ENCODE results near the gene CUX1. TPM values are rescaled to one million over a fixed set of nuclear protein-coding genes. Genes with fewer than 3 reads are reported as not detected.
"Not testable (repeated sequence)": the region's sequence is repeated elsewhere in the genome, so short reads cannot be mapped to it uniquely, and the experiment has no call there.

The CUX1 gene
- total RNA-seq, 4 donors from 2014 or later = 58.2 to 295 (median 76.9) TPM

DNA sequence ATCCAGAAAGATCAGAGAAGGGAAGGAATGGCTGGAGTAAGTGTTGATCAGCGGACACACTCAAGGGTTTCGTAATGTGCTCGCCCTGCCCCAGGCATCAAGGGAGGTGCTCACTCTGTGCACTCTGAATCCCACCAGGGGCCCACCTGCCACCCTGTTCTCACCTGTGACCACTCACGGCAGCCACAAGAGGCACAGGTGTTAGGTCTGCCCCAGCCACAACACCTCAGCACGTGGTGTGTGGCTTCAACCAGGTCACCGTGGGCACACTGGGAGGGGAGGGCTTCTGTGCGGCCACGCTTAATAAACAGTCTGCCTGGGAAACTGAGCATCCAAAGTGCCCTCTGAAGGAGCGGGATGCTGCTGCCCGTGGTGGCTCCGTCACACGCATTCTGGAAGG is 49.8 kb downstream of the CUX1 start:
- intact Hi-C loops (cut with DNase I; ENCODE audit: low total_unique reads) = no loop called here
- H3K36me3 ChIP-seq = no peaks in the 10 kb centered on the region
- TF ChIP-seq, protein P1, sequence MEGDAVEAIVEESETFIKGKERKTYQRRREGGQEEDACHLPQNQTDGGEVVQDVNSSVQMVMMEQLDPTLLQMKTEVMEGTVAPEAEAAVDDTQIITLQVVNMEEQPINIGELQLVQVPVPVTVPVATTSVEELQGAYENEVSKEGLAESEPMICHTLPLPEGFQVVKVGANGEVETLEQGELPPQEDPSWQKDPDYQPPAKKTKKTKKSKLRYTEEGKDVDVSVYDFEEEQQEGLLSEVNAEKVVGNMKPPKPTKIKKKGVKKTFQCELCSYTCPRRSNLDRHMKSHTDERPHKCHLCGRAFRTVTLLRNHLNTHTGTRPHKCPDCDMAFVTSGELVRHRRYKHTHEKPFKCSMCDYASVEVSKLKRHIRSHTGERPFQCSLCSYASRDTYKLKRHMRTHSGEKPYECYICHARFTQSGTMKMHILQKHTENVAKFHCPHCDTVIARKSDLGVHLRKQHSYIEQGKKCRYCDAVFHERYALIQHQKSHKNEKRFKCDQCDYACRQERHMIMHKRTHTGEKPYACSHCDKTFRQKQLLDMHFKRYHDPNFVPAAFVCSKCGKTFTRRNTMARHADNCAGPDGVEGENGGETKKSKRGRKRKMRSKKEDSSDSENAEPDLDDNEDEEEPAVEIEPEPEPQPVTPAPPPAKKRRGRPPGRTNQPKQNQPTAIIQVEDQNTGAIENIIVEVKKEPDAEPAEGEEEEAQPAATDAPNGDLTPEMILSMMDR (IDR thresholded peaks at IDR 0.05) = no peak
- no peak for TF ChIP-seq POLR2A (IDR thresholded peaks at IDR 0.05)
- H3K4me1 ChIP-seq = peaks cover 0 to 3% of the 10 kb centered on the region in 2 donors
- H3K27ac ChIP-seq = no peak overlapping the region
- no peak overlapping the region for H3K4me3 ChIP-seq
- no peaks in the 10 kb centered on the region for H3K9me3 ChIP-seq
- DNase-seq = no peak
- no peaks in the 10 kb centered on the region for H3K27me3 ChIP-seq

DNA sequence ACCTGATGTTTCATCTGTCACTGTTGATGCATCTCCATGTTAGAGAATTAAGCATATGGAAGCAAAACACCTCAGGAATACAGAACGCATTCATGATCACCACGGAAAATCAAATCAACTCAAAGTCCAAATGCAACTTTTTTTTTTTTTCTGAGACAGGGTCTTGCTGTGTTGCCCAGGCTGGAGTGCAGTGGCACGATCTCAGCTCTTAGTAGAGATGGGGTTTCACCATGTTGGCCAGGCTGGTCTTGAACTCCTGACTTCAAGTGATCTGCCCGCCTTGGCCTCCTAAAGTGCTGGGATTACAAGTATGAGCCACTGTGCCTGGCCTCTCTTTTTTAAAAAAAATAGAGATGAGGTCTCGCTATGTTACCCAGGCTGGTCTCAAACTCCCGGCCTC is 50.3 kb downstream of the CUX1 start:
- H3K27me3 ChIP-seq; H3K4me1 ChIP-seq; DNase-seq; H3K9me3 ChIP-seq; H3K36me3 ChIP-seq; H3K27ac ChIP-seq; intact Hi-C loops (cut with DNase I; ENCODE audit: low total_unique reads); H3K4me3 ChIP-seq: not testable (repeated sequence)

DNA sequence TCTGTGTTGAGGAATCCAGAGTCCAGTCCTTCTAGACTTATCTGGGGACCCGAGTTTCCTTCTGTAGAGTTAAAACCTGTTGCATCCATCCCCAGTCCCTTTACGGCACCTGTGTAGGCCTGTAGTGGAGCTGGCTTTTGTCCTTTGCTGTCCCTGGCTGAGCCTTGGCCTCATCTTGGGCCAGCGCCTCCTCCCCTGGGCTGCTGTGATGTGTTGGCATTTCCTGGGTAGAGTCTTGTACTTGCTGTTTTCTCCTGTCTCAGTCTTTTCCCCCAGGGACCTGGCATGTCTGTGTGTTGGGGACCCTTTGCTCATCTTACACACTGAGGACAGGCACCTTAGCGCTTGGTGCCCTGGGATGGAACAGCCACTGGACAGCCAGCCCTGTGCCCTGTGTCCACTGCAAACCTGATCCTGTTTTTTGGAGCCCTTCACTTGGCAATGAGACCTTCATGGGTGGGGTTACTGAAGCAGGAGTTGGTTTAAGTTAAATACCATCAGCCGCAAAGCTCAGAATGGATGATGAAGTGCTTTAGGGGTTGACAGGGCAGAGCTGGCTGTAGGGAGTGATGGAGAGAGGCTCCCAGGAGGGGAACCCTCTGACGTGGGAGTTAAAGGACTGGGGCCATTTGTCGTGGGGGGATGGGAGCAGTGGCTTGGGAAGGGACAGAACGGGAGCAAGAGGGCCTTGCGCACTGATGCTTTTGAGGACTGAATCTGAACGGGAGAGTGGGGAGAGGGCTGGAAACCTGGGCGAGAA is 50.9 kb downstream of the CUX1 start:
- TF ChIP-seq, protein P1 (IDR thresholded peaks at IDR 0.05) = no peak
- TF ChIP-seq POLR2A (IDR thresholded peaks at IDR 0.05) = no peak
- no peak for DNase-seq
- intact Hi-C loops (cut with DNase I; ENCODE audit: low total_unique reads) = no loop called here
- peak overlapping the region; percentile 1 to 72 for H3K27ac ChIP-seq
- H3K36me3 ChIP-seq = no peaks in the 10 kb centered on the region
- H3K4me1 ChIP-seq = peaks cover 0 to 3% of the 10 kb centered on the region in 2 donors
- H3K9me3 ChIP-seq = no peaks in the 10 kb centered on the region
- H3K27me3 ChIP-seq = no peaks in the 10 kb centered on the region
- H3K4me3 ChIP-seq = no peak overlapping the region

DNA sequence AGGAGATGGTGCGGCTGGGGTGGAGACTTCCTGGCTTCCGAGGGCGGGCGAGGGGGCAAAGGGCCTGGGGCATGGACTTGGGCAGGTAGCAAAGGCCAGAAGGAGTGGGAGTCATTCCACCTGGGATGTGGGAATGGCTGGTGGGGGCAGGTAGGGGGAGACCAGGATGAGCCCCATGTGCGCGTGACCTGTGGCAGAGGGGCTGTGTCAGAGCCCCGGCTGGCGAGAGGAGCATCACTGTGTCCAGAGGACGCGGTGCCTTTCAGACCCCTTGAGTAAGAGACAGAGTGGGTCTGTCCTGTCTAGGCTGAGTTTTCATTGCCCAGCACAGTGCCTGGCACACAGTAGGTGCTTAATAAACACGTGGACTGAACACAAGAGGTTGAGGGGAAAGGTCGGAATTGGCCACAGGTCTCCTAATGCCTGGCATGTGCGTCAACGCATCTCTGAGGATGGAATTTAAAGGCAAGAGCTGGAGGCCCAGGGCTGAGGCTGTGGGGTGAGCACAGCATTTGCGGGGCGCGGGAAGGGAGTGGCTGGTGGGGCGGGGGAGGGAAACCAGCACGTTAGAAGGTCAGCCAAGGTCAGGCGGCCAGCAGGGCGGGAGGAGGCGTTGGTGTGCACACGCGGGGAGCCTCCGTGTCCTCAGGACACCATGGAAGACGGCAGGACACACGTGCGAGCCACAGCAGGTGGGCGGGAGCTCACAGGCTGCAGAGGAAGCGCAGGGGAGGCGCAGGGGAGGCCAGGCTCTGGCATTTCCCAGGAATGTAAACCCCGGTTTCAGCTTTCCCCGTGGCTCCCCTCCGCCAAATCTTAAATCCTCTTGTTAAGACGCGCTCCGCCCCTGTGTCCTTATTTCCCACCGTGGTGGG is 51.8 kb downstream of the CUX1 start:
- no peaks in the 10 kb centered on the region for H3K36me3 ChIP-seq
- DNase-seq = no peak
- intact Hi-C loops (cut with DNase I; ENCODE audit: low total_unique reads) = no loop called here
- H3K4me3 ChIP-seq = no peak overlapping the region
- H3K27ac ChIP-seq = peak overlapping the region; percentile 52 to 72
- TF ChIP-seq POLR2A (IDR thresholded peaks at IDR 0.05) = no peak
- TF ChIP-seq, protein P1 (IDR thresholded peaks at IDR 0.05) = no peak
- peaks cover 0 to 3% of the 10 kb centered on the region in 2 donors for H3K4me1 ChIP-seq
- no peaks in the 10 kb centered on the region for H3K9me3 ChIP-seq
- H3K27me3 ChIP-seq = no peaks in the 10 kb centered on the region

DNA sequence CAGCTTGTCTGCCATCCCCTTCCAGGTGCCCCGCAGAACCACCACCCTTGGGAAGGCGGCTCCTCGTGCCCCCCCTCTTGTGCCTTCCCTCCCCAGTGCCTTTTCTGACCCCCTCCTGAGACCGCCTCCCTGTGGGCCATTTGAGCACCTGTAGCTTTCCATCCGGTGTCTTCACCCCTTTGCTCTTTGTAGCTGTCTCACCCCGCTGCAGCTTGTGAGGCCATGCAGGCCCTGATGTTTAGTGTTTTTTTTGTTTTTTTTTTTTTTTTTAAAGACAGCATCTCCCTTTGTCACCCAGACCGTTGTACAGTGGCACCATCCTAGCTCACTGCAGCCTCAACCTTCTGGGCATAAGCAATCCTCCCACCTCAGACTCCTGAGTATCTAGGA is 52.5 kb downstream of the CUX1 start:
- Histone ChIP-seq H3K9me3 (no peaks in the 10 kb centered on the region), H3K4me3 (no peak overlapping the region), H3K36me3 (no peaks in the 10 kb centered on the region), H3K27ac (peak overlapping the region; percentile 52 to 72), H3K4me1 (peaks cover 2 to 5% of the 10 kb centered on the region in 2 donors), H3K27me3 (no peaks in the 10 kb centered on the region)
- intact Hi-C loops (cut with DNase I; ENCODE audit: low total_unique reads) = no loop called here
- no peak for TF ChIP-seq POLR2A (IDR thresholded peaks at IDR 0.05)
- TF ChIP-seq, protein P1 (IDR thresholded peaks at IDR 0.05) = no peak
- no peak for DNase-seq

Data from uterus (tissue), 4 donors.